GM18870 (cell line): Measurements from ENCODE around the gene TMEM258.

ENCODE experiments used
- ATAC-seq: cut with Tn5 transposase; IDR thresholded peaks from one replicate; pipeline ENCODE4 v1.9.1; 2021; ENCODE audit warnings: moderate library complexity; ENCODE audit not compliant: unreplicated experiment

TMEM258 gene

DNA sequence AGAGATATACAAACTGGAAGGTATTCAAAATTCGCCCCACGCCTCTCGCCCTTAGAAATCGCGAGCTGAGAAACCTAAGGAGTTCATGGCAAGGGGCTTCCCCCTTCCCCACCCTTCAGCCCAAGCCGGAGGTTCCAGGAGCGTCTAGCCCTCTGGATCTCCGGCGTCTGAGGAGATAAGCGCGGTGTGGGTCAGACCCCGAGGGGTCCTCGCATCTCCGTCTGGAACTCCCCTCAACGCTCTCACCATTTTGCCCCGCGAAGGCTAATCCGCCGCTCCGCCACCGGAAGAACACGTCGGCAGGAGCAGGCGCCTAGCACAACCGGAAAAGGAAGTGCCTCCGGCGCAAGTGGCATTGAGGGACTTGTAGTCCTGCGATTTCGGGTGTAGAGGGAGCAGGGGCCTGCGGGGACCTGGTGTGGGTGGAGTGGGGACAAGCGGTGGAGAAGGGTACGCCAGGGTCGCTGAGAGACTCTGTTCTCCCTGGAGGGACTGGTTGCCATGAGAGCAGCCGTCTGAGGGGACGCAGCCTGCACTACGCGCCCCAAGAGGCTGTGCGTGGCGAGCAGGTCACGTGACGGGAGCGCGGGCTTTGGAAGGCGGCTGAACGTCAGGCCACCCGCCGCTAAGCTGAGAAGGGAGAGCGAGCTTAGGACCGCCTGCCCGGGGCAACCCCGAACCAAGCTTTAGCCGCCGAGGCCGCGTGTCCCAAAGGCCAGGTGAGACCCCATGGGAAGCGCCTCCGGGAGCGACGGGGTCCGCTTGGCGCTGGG lies at the start of gene TMEM258, which contains the start of gene FEN1:
Gene TMEM258, minus strand, starts transcription at position 290 of the 773 bp plus-strand sequence. Its CDS starts 41 bp downstream, at position 249.
Gene FEN1, plus strand, starts transcription at position 602 of the 773 bp plus-strand sequence. CDS start 2,451 bp downstream, outside the sequence.
- peak; percentile 65 for ATAC-seq

DNA sequence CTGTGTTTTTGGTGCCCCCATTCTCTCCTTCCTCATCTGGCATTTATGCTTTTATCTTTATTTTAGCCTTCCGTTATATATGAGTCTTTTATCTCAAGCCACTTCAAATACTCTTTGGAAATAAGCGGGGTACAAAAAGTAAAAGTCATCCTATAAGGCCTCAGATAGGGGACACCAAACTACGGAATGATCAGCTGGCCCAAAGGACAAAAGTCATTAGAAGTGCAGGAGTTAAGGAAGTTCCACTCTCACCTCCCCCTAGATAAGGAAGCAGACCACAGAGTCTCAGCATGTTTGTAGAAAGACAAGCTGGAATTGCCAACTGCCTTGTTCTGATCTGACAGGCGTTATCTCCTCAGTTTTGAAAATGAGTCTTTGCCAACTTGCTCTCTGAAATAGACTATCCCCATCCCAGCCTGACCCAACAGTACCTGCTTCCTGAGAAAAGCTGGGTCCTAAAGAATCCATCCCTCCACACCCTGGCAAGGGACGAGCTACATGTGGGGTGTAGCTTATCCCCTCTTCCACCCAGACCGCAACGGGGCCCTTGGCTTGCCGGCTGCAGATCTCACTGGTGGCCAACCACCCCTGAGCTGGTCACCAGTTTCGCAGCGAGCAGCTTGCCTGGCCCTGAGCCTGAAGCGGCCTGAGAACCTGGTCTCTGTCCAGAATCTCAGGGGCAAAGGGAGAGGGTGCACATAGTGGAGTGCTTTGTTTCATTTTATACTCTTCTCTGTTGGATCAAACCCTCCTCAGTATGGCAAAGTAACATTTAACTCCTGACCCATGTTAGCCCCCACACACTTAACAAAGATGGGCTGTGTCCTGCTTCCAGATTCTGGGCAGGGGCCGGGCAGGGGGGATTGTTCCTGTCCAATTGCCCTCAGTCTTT lies 49.5 kb upstream of the TMEM258 start:
- no peak for ATAC-seq

DNA sequence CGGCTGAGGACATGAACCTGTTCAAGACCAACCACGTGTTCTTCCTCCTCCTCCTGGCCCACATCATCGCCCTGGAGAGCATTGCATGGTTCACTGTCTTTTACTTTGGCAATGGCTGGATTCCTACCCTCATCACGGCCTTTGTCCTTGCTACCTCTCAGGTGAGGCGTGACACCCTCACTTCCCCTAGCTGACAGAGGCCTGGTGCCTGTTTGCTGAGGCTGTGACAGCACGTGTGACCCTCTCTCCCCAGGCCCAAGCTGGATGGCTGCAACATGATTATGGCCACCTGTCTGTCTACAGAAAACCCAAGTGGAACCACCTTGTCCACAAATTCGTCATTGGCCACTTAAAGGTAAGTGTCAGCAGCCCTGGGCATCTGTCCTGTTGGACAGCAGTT lies 48.0 kb upstream of the TMEM258 start:
- ATAC-seq: no peak

DNA sequence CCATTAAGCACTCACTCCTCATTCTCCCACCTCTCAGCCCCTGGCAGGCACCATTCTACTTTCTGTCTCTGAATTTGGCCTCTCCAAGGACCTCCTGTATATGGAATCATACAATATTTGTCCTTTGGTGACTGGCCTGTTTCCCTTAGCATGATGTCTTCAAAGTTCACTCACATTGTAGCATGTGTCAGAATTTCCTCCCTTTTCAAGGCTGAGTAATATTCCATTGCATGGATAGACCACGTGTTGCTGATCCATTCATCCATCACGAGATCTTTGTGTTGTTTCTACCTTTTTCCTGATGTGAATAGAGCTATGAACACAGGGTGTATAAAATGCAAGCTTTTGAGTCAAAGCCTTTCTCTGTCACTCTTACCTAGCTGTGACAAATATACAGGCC lies 47.3 kb upstream of the TMEM258 start:
- ATAC-seq: no peak

DNA sequence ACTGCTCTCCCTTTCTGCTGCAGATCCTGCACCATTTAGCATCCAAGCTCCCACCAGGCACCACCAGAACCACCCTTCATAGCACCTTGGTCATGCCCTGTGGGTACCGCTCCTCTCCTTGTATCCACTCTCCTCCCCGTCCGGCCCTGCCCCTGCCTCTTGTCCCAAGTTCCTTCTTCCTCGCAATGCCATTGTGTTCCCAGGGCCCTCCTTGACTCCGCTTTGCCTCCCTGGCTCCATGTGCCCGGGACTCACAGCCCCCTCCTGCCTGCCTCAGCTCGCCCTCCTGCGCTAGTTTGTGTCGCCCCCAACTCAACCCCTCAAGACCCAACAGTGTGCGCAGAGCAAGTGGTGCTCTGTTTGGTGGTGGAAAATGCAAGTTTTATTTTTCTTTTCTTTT lies 46.5 kb upstream of the TMEM258 start:
- no peak for ATAC-seq

DNA sequence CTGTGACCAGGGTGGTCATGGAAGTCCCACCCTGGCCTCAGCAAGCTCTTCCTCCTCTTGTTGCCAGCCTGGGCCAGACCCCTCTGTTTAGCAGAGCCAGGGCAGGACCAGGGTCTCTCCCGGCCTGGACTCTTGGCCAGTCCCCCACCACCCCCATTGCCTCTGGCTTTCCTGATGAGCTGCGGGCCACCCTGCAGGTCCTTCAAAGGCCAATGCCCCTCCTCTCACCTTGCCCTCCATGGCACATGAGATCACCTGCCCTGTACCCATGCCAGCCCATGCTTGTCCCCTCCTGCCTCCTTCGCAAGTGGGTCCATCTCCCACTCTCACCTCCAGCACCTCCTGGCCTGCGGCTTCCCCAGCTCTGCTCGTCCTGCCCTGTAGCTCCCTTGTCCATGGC lies 46.1 kb upstream of the TMEM258 start:
- no peak for ATAC-seq

DNA sequence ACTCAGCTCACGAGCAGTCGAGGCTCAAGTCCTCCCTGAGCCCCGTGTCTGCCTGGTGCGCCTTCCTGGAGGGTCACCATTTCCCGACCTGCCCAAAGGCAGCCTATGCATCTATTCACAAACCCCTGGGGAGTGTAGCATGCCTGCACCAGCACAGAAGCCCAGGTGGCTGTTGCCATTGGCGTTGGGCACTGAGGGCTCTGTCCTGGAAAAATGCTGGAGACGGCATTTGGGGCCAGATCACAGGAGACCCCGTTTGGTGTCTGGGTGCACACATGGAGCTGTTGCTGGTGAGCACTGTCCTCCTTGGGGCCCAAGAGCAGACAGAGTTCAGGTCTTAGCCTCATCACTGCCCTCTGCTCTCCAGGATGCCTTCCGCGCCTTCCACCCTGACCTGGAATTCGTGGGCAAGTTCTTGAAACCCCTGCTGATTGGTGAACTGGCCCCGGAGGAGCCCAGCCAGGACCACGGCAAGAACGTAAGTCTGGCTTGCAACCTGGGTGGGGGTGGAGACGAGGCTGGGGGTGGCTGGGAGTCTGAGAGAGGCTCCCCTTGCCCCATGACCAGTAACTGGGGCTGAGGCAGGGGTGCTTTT lies 45.1 kb upstream of the TMEM258 start:
- ATAC-seq: no peak

DNA sequence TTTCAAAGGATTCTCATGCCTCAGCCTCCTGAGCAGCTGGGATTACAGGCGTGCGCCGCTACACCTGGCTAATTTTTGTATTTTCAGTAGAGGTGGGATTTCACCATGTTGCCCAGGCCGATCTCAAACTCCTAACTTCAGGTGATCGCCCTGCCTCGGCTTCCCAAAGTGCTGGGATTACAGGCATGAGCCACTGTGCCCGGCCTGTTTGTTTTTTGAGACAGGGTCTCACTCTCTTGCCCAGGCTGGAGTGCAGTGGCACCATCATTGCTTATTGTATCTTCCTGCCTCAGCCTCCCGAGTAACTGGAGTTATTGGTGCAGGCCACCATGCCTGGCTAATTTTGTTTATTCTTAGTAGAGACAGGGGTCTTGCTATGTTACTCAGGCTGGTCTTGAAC lies 43.8 kb upstream of the TMEM258 start:
- no peak for ATAC-seq

DNA sequence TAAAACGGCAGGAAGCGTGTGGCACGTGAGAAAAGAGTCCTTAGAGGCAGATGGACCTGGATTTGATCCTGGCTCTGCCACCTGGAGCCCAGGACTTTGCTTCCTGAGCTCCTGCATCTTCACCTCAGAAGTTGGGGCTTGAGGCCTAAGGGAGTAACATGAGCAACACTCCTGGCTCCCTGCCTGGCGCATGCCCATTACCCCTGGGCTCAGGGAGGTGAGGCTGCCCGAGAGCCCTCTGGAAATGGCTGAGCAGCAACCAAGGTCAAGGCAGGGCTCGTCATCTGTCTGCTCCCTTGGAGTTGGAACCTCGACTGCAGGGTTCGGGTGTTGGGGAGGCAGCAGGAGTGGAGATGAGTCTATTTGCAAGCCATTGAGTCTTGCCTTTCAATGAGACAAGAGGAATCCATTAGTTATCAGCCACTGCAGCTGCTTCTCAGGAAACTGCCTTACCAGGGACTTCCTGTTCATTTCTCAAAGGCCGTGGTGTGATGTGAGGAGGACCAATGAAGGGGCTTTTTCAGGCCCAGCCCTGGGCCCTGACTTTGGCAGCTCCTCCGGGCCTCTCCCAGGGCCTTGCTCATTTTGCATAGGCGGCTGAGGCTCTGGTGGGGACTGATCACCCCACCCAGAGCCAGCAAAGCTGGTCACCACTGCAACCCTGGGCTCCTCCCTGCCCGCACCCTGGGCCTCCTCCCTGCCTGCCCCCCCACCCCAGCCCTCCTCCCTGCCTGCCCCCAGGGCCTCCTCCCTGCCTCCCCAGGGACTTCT lies 42.1 kb upstream of the TMEM258 start:
- ATAC-seq: peak; percentile 59

DNA sequence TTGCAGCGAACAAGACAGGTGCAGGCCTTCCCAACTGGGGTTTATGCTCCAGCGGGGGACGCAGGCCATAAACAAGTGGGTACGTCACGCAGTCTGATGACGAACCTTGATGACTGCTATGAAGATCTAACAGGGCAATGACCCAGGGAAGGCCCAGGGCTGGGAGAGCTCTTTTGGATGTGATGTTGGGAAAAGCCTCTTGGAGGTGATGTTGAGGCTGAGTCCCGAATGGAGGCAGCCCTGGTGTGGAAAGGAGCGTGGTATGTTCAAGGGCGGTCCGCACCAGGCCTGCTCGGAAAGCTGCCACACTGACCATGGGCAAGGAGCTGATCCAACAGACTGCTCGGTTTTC lies 41.5 kb upstream of the TMEM258 start:
- ATAC-seq: no peak

DNA sequence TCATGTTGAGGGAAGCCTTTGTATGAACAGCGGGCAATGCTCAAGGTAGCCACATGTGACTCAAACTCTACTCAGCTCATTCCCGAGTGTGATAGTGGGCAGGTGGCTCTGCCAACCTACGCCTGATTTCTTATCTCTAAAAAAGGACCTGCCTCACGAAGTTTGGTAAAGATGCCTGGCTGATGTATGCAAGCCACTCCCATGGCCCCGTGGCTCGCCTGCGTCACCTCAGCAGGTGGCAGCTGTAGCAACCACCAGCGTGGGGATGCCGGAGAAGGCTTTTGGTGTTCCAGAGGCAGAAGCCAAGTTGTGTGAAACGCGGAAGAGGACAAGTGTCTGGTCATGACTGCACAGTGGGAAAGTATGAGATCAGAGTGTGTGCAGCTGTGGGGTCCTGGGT lies 41.1 kb upstream of the TMEM258 start:
- ATAC-seq: no peak

DNA sequence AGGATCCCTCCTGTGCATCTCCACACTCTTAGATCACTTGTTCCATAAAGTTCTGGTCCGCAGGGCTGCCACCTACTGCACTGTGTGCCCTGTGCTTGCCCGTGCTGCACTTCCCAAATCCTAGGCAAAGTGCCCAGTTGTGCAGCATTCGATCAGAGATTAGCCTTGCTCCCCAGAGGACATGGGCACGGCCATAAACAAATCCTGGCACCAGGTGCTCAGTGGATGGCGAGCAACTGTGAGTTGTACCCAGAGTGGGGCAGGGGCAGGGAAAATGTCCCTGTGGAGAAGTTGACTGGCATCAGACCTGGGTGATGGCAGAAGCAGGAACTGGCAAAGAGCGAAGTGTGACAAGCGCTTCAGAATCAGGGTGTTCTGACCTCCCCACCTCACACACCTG lies 40.4 kb upstream of the TMEM258 start:
- no peak for ATAC-seq

DNA sequence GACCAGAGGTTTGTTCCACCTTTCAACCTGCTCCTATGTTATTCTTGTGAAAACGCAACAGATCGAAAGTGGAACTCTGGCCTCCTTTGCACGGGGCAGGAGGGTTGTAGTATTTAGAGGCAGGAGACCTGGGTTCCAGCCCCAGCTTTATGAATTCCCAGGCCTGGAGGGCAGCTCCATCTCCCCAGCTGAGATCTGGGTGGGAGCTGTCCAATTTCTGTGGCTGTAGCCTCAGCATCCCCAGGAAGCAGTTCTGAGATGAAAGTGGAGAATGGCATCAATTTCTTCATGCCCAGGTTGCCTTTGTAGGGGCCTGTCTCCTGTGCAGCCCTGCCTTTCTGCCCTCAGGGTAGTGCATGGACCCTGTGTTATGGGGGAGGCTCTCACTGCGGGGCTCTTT lies 39.8 kb upstream of the TMEM258 start:
- ATAC-seq: no peak

DNA sequence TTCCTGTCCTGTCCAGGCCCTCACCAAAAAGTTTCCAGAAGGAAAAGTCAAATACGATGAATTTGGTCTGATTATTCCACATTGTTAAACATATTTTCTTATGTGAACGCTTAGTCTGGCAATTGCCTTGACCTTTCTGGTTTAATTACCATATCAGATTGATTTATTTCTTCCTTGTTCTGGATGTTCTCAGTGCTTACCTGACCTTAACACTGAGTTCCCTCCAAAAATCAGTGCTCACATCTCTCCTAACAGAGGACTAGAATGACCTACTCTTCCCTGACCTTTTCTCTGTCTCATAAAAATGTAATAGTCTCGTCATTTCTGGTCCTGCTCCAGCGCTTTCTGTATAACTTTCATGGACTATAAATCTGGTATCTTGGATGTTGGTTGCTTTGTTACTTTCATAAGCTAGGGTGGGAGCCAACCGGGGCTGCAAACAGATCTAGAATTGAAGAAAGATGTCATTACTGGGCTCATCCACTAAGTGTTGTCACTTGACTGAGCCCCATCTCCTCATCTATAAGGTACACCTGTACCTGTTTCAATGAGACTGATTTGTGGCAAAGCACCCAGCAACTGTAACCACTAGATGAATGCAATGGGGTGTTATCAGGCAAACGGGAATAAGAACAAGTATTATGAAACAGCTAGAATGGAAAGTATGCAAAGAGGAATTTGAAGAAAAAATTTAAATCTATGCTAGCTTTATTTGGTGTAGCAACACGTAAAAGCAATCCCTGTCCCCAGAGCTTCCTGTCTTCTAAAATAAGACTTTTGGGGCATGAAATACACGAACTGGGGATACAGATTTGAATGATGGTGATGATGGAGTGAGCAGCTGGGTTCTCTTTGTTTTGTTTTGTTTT lies 38.1 kb upstream of the TMEM258 start:
- no peak for ATAC-seq

DNA sequence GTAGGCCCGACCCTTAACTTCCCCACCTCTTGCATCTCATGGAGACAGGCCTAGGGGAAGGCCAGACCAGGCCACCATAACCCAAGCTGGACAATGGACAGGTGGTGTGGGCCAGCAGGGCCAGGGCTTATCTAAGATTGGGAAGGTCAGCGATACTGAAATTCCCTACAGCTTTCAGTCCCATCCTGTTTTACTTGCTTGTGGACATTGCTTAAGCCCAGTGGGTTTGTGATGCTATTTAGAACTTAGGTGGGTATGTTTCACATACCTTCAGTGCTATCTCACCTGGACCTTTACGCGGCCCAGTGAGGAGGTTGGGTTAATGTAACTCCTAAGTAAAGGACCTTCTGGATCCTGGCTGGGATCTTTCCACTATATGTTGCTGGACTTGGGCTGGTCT lies 37.4 kb upstream of the TMEM258 start:
- ATAC-seq: no peak

DNA sequence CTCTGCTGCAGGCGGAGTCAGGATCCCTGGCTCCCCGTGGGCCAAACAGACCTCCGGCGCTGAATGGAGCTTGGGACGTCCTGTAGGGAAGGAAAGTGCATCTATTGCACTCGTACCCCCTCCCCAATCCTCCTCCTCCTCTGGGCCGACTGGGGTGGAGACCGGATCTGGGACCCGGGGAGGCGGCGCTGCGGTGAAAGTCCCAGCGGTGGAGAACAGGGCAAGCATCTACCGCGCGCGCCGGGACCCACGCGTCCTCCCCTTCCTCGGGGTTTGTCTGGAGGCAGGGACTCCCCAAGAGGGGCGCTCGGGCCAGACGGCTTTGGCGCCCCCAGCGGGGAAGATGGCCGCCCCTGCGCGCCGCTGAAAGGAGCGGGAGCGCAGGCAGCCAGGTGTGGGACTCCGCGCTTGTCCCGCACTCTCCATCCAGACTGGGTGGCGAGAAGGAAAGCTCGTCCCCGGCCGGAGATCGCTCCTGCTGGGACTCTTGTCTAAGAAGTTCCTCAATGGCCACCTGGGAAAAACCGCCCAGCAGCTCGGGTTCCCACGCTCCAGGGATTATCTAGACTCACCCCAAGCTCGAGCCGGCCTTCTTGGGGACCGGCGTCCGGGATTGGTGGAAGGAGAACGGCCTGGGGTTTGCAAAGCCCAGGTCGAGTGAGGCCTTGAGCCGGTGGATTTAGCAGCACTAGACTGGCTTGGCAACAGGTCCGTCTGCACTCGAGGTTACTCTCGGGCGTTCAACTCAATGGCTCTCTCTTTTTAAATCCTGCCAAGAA lies 36.4 kb upstream of the TMEM258 start:
- no peak for ATAC-seq

DNA sequence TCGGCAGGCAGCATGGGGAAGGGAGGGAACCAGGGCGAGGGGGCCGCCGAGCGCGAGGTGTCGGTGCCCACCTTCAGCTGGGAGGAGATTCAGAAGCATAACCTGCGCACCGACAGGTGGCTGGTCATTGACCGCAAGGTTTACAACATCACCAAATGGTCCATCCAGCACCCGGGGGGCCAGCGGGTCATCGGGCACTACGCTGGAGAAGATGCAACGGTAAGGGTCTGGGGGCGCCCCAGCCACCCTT lies 35.9 kb upstream of the TMEM258 start:
- no peak for ATAC-seq

DNA sequence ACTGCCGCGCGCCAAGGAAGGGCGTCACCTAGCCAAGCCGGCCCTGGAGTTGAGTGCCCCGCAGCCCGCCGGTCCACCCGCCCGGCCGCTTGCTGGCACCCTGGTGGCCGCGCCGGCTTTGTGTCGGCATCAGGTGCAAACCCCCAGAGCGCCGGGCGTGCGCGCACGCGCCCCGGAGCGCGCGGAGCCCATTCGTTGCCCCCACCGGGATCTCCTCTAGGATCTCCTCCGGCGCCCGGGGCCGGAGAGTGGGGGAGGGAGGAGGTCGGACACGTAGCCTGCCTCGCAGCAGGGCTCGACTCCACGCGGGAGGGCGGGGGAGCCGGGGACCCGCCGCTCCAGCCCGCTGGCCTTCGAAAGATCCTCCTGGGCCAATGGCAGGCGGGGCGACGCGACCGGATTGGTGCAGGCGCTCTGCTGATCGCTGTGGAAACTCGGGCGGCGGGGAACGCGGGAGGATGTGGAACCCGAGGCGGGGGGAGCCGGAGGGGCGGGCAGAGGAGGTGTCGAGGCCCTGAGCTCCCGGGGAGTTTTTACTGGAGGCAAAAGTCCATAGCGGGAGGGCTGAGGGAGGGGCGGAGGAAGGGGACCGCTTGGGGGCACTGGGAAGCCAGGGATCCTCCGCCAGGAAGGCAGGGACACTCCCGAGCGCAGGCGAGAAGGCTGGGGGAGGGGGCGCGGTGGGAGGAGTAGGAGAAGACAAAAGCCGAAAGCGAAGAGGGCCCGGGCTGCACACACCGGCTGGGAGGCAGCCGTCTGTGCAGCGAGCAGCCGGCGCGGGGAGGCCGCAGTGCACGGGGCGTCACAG lies 35.4 kb upstream of the TMEM258 start, which contains the start of gene FADS2:
Gene FADS2, plus strand, starts transcription at position 730 of the 808 bp plus-strand sequence. CDS start 91 bp downstream, outside the sequence.
- peak; percentile 37 for ATAC-seq
